H1 (cell line): ENCODE data around the gene ICAM2. TPM values are rescaled to one million over a fixed set of nuclear protein-coding genes. Genes with fewer than 3 reads are reported as not detected.

ENCODE experiments used
- CTCF ChIA-PET: fragments of 300-600 bp; sonication (Branson Sonifier 250); formaldehyde crosslinking; loops from one replicate; lab custom pipeline; 2021; ENCODE audit not compliant: partially characterized antibody; lab: Charles Lee
- POLR2A ChIA-PET: fragments of 300-600 bp; sonication (Branson Sonifier 250); formaldehyde crosslinking; loops from one replicate; lab custom pipeline; 2021; ENCODE audit warnings: inconsistent platforms; ENCODE audit not compliant: partially characterized antibody; lab: Charles Lee
- DNase-seq, 2 experiments: peaks; one replicate each; pipeline versions ENCODE4 v3.0.0 to v3.0.0-alpha.2; 2010 to 2022; ENCODE audit warnings: low spot score in 2 of 2, low read depth in 1 of 2, mixed read lengths in 1 of 2
- FAIRE-seq: peaks from 2 replicates; lab custom pipeline; 2011; peaks lifted over from hg19 to GRCh38; lab: Jason Lieb, UNC
- H2AFZ ChIP-seq: 2 replicates; pipeline ENCODE4 v1.8.1; 2012; ENCODE audit warnings: low read length, inconsistent platforms
- H2AK5ac ChIP-seq: 2 replicates; pipeline ENCODE4 v1.6.1; 2013; ENCODE audit warnings: low read depth, low read length
- H2BK120ac ChIP-seq: replicated peaks from 2 replicates; pipeline ENCODE3; 2013; ENCODE audit warnings: low read depth, low read length, inconsistent platforms
- H2BK12ac ChIP-seq: 2 replicates; pipeline ENCODE4 v1.6.1; 2013; ENCODE audit warnings: low read depth, low read length
- H2BK15ac ChIP-seq: 2 replicates; pipeline ENCODE4 v1.6.1; 2013; ENCODE audit warnings: low read length
- H2BK20ac ChIP-seq: 2 replicates; pipeline ENCODE4 v1.6.1; 2013; ENCODE audit warnings: low read length
- H2BK5ac ChIP-seq: 2 replicates; pipeline ENCODE4 v1.6.1; 2013; ENCODE audit warnings: low read depth, low read length
- H3K14ac ChIP-seq: 2 replicates; pipeline ENCODE4 v1.6.1; 2013; ENCODE audit warnings: inconsistent platforms; ENCODE audit not compliant: insufficient read length
- H3K18ac ChIP-seq: 2 replicates; pipeline ENCODE4 v1.6.1; 2013; ENCODE audit warnings: low read length; ENCODE audit errors: extremely low read depth
- H3K23ac ChIP-seq: 2 replicates; pipeline ENCODE4 v1.6.1; 2013; ENCODE audit warnings: inconsistent platforms; ENCODE audit not compliant: insufficient read length
- H3K23me2 ChIP-seq: 2 replicates; pipeline ENCODE4 v1.6.1; 2013; ENCODE audit warnings: low read depth, low read length
- H3K27ac ChIP-seq: 2 replicates; pipeline ENCODE4 v1.6.1; 2011; ENCODE audit warnings: low read depth, low read length, inconsistent platforms
- H3K27me3 ChIP-seq, 4 experiments: replicated peaks in 1 of 4; 1 replicate in 1 of 4; 2 replicates in 3 of 4; pipeline versions ENCODE4 v1.6.1 to v1.8.1; 2011 to 2013; ENCODE audit warnings: low read length in 3 of 4, mild to moderate bottlenecking in 3 of 4, inconsistent platforms in 2 of 4, mixed read lengths in 2 of 4, moderate library complexity in 1 of 4; ENCODE audit not compliant: control insufficient read depth in 3 of 4, insufficient read depth in 3 of 4; ENCODE audit errors: extremely low read depth in 1 of 4
- H3K36me3 ChIP-seq, 4 experiments: 2 replicates each; pipeline versions ENCODE4 v1.6.1 to v1.8.1; 2011 to 2013; ENCODE audit warnings: mild to moderate bottlenecking in 4 of 4, low read length in 3 of 4, moderate library complexity in 2 of 4, control low read depth in 1 of 4, inconsistent platforms in 1 of 4; ENCODE audit not compliant: insufficient read depth in 4 of 4, control insufficient read depth in 2 of 4
- H3K4ac ChIP-seq: replicated peaks from 2 replicates; pipeline ENCODE3; 2013; ENCODE audit warnings: low read length, low read depth, mixed read lengths, inconsistent platforms; ENCODE audit not compliant: insufficient read length
- H3K4me1 ChIP-seq, 4 experiments: replicated peaks in 1 of 4; 1 replicate in 1 of 4; 2 replicates in 3 of 4; pipeline versions ENCODE4 v1.6.1 to v1.8.1; 2011 to 2013; ENCODE audit warnings: low read length in 3 of 4, inconsistent platforms in 2 of 4, mixed read lengths in 1 of 4; ENCODE audit not compliant: insufficient read depth in 4 of 4, control insufficient read depth in 3 of 4
- H3K4me2 ChIP-seq, 2 experiments: 2 replicates each; pipeline versions ENCODE4 v1.6.1 to v1.8.1; 2011 to 2013; ENCODE audit warnings: low read depth in 2 of 2, low read length in 2 of 2, control low read depth in 1 of 2, inconsistent platforms in 1 of 2, mild to moderate bottlenecking in 1 of 2; ENCODE audit not compliant: insufficient read depth in 1 of 2
- H3K4me3 ChIP-seq, 4 experiments: fragments of 200-600, 300-600 bp in 1 of 4; sonication (generic), shearing (Covaris generic), sonication (Bioruptor Twin) in 1 of 4; 2 replicates each; pipeline versions ENCODE4 v1.5.1 to v1.8.1; 2011 to 2016; ENCODE audit warnings: low read length in 4 of 4, low read depth in 3 of 4, control low read depth in 2 of 4, inconsistent platforms in 2 of 4, mild to moderate bottlenecking in 2 of 4, mixed read lengths in 1 of 4, moderate library complexity in 1 of 4; ENCODE audit not compliant: insufficient read depth in 2 of 4; ENCODE audit errors: extremely low read depth in 1 of 4
- H3K56ac ChIP-seq: replicated peaks from 2 replicates; pipeline ENCODE3; 2013; ENCODE audit warnings: low read depth, mild to moderate bottlenecking, mixed read lengths, low read length, inconsistent platforms; ENCODE audit not compliant: insufficient read length
- H3K79me1 ChIP-seq: 2 replicates; pipeline ENCODE4 v1.6.1; 2013; ENCODE audit warnings: low read depth, low read length, control low read depth
- H3K79me2 ChIP-seq, 2 experiments: 2 replicates each; pipeline versions ENCODE4 v1.6.1 to v1.8.1; 2012 to 2013; ENCODE audit warnings: low read length in 2 of 2, mild to moderate bottlenecking in 2 of 2, inconsistent platforms in 1 of 2; ENCODE audit not compliant: insufficient read depth in 2 of 2, control insufficient read depth in 1 of 2
- H3K9ac ChIP-seq, 4 experiments: replicated peaks in 1 of 4; 1 replicate in 1 of 4; 2 replicates in 3 of 4; pipeline versions ENCODE4 v1.6.1 to v1.8.1; 2011 to 2013; ENCODE audit warnings: low read depth in 3 of 4, low read length in 3 of 4, control low read depth in 2 of 4, mild to moderate bottlenecking in 2 of 4, moderate library complexity in 2 of 4, inconsistent platforms in 1 of 4; ENCODE audit errors: extremely low read depth in 1 of 4
- H3K9me3 ChIP-seq, 2 experiments: 2 replicates each; pipeline versions ENCODE4 v1.6.1 to v1.8.1; 2012 to 2013; ENCODE audit warnings: mild to moderate bottlenecking in 2 of 2, moderate library complexity in 2 of 2, control low read depth in 1 of 2, inconsistent platforms in 1 of 2, low read depth in 1 of 2, low read length in 1 of 2, mixed read lengths in 1 of 2; ENCODE audit not compliant: insufficient read depth in 2 of 2
- H4K20me1 ChIP-seq, 2 experiments: replicated peaks in 1 of 2; 2 replicates each; pipeline versions ENCODE3 to v1.8.1; 2011 to 2013; ENCODE audit warnings: inconsistent platforms in 2 of 2, low read length in 2 of 2, mild to moderate bottlenecking in 1 of 2; ENCODE audit not compliant: insufficient read depth in 2 of 2, control insufficient read depth in 1 of 2
- H4K5ac ChIP-seq: 2 replicates; pipeline ENCODE4 v1.6.1; 2013; ENCODE audit warnings: low read length, low read depth, mixed read lengths, inconsistent platforms; ENCODE audit not compliant: insufficient read length
- H4K8ac ChIP-seq: 2 replicates; pipeline ENCODE4 v1.8.0; 2013; ENCODE audit warnings: mild to moderate bottlenecking, moderate library complexity, low read length, inconsistent platforms; ENCODE audit not compliant: insufficient read depth; ENCODE audit errors: extremely low read depth
- H4K91ac ChIP-seq: replicated peaks from 2 replicates; pipeline ENCODE3; 2013; ENCODE audit warnings: low read length, mixed read lengths, inconsistent platforms; ENCODE audit not compliant: insufficient read length
- SAP30 ChIP-seq: fragments of 300-600 bp; sonication (generic); IDR thresholded peaks from 2 replicates; pipeline ENCODE4 v1.7.1; 2012; ENCODE audit warnings: low read length, moderate library complexity, mild to moderate bottlenecking, inconsistent platforms; ENCODE audit not compliant: insufficient read depth, insufficient replicate concordance
- SIN3A ChIP-seq, 2 experiments: IDR thresholded peaks in 1 of 2; conservative IDR thresholded peaks in 1 of 2; 2 replicates each; pipeline ENCODE4 v1.6.1; 2011 to 2012; ENCODE audit warnings: low read length in 2 of 2, improper control_type of control experiment in 1 of 2, low read depth in 1 of 2, mild to moderate bottlenecking in 1 of 2
- SUZ12 ChIP-seq: fragments of 200-600 bp; sonication (generic); IDR thresholded peaks from 2 replicates; pipeline ENCODE4 v1.6.1; 2012; ENCODE audit warnings: mild to moderate bottlenecking, inconsistent platforms, low read length, moderate library complexity, mixed read lengths
- TCF12 ChIP-seq: IDR thresholded peaks from 2 replicates; pipeline ENCODE4 v1.6.1; 2011; ENCODE audit warnings: low read depth, mild to moderate bottlenecking, low read length
- WGBS, 2 experiments: shearing (Covaris generic) in 1 of 2; methylation state at CpG; one replicate each; pipeline versions ENCODE4 v1.1.6 to v1.1.7; 2013 to 2015; ENCODE audit warnings: low lambda C conversion rate in 2 of 2, mixed read lengths in 2 of 2, inconsistent platforms in 1 of 2, low coverage in 1 of 2, missing lambda C conversion rate in 1 of 2; ENCODE audit not compliant: insufficient replicate concordance in 2 of 2, insufficient coverage in 1 of 2, insufficient read length in 1 of 2; ENCODE audit errors: extremely low coverage in 1 of 2, missing lambda C conversion rate in 1 of 2; 5-methylcytosine and 5-hydroxymethylcytosine counted together
- polyA plus RNA-seq, 7 experiments: library from polyadenylated mRNA; depleted of rRNA in 3 of 7; stranded (reverse) in 5 of 7; unstranded in 2 of 7; fragments of >200 nt in 5 of 7; fragments of 200-250 nt in 2 of 7; gene quantifications; 1 replicate in 5 of 7; 2 replicates in 1 of 7; 4 replicates in 1 of 7; pipeline versions ENCODE4 v1.2.1 to v1.2.3, GENCODE V29; 2011 to 2013; ENCODE audit warnings: missing spikeins in 2 of 7, mixed read lengths in 2 of 7
- total RNA-seq: library from RNA; stranded (reverse); fragmentation: NEBNext Ultra II Directional; extraction: Animal tissue kit (Norgen Biotek cat#: 25700); gene quantifications from 2 replicates; pipeline ENCODE4 v1.2.1, GENCODE V29; 2021

The ICAM2 gene
- total and polyA plus RNA-seq, 2 of the 8 experiments (the other 6 are each of a cell fraction or from before 2014, with no cell fraction given): 0.45 to 0.63 TPM

DNA sequence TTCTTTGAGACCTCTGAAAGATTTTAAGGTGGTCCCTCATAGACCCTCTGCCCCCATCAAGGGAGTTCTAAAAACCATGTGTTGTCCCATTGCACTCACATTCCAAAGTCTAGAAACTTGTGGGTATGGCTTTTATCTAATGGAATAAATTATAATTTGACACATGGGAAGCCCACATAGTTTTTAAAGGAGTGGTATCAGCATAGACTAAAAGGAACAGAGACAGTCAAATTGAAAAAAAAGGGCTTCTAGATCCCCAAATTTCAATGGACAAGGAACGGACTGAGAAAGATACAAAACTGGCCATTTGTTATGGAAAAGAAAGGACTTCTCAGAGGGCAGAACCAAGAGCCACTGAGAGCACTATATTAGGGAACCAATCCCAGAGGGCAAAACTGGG is 48.7 kb upstream of the ICAM2 start:
- H2BK5ac ChIP-seq: no peak overlapping the region
- no peaks in the 10 kb centered on the region; a peak in 3 of 8 replicates for H3K36me3 ChIP-seq
- FAIRE-seq (no peak), DNase-seq (no peak)
- POLR2A ChIA-PET: no interaction called here
- H3K23me2 ChIP-seq: no peaks in the 10 kb centered on the region
- no peak overlapping the region for H2BK15ac ChIP-seq
- WGBS, 2 experiments: 88% methylated on average over 1 of the region's 1 CpG; no CpG with 5 or more reads in 1 of the 2 experiments
- H3K14ac ChIP-seq: no peak overlapping the region
- H2AK5ac ChIP-seq: no peak overlapping the region
- H3K56ac ChIP-seq: no peak overlapping the region
- no peak overlapping the region for H3K9ac ChIP-seq
- H3K4me1 ChIP-seq: no peaks in the 10 kb centered on the region
- no peak overlapping the region for H2BK12ac ChIP-seq
- no peak overlapping the region for H3K4me2 ChIP-seq
- H2BK20ac ChIP-seq: no peak overlapping the region
- H3K79me1 ChIP-seq: no peaks in the 10 kb centered on the region
- no peak overlapping the region for H3K23ac ChIP-seq
- H2AFZ ChIP-seq: no peak overlapping the region
- H3K9me3 ChIP-seq: peaks cover 0 to 8% of the 10 kb centered on the region in 2 experiments; a peak in 2 of 4 replicates
- no peak overlapping the region for H3K4ac ChIP-seq
- no peak overlapping the region for H4K91ac ChIP-seq
- no peaks in the 10 kb centered on the region for H3K27me3 ChIP-seq
- no peak overlapping the region for H2BK120ac ChIP-seq
- CTCF ChIA-PET: interaction anchor here (1.0 to 1.6 kb wide), 3 partner anchors 12 to 288 kb away, joined by 4 to 5 read pairs (median 4); no protein-coding TSS in a partner anchor
- H4K5ac ChIP-seq: no peak overlapping the region
- no peaks in the 10 kb centered on the region for H3K79me2 ChIP-seq
- no peak overlapping the region for H3K4me3 ChIP-seq
- H3K18ac ChIP-seq: no peak overlapping the region
- H4K20me1 ChIP-seq: no peaks in the 10 kb centered on the region
- no peak for TF ChIP-seq SAP30
- TF ChIP-seq TCF12: no peak
- TF ChIP-seq SUZ12: no peak
- TF ChIP-seq SIN3A (conservative IDR thresholded peaks at IDR 0.05 in 1 of 2, IDR thresholded peaks at IDR 0.05 in 1 of 2; ENCODE audit: low read depth in 1 of 2, low read length in 2 of 2): no peak
- H4K8ac ChIP-seq: no peak overlapping the region
- no peak overlapping the region for H3K27ac ChIP-seq
